Fibroblast of skin of left biceps (primary cell): Measurements from ENCODE around the gene ADAMTS2.
"Not testable (repeated sequence)": the region's sequence is repeated elsewhere in the genome, so short reads cannot be mapped to it uniquely, and the experiment has no call there.

Source experiments
- DNase-seq, 2 experiments: peaks; one replicate each; pipeline ENCODE4 v3.0.0-alpha.2; 2013; ENCODE audit warnings: low read depth in 2 of 2

The ADAMTS2 gene

DNA sequence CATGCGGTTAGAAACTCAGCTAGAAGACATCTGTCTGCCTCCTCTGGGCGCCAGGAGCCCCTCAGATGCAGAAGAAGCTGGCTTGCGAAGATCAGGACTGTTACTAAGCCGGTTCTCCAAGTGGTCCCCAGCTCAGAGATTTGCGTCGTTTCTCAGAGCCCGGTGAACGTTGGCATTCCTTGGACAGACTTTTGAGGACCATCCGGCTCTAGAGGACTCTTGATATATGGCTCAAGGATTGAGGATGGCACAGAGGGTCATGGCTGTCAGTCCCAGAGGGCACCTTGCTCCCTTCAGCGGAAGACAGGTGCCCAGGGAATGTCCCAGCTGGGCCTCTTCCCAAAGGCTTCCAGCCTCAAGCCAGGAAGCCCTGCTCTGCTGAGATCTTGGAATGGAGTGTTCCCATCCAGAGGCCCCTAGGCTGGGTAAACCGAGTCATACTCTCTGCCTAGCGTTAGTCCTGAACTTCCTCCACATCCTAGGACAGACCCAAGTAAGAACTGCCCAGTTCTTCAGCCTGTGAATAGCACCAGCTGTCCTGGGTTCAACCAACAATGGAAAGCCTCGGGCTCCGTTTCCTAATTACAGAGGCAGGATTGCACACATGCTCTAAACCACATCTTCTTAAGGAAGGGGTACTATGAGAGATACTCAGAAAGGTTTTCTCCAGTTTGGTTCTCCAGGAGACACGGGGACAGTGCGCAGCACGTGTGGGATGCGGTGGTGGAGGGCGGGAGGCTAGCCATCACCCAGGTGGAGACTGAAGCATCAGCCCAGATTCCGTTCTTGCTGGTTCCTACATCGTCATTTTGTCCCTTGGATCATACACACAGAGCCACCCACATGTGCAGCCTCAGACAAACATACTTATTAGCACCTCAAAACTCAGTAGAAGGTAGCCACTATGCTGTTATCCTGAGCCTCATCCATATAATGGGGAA is 233.7 kb downstream of the ADAMTS2 start:
- DNase-seq = no peak

DNA sequence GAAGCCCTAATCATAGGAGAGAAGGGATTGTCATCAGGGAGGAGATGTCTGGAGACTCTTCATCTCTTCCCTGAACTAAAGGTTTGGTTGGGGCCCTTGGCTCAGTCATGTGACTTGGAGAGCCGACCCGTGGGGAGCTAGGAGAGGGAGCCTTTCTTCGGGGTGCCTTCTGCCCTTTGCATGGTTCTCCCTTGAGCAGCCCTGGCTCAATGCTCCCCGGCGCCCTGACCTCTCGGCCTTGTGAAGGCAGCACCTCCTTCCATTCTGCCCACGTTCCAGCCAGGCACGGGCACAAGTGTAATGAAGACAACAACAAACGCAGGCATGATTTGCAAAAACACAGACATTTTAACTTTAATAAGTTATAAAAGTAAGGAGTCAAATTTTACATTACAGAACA is 234.7 kb downstream of the ADAMTS2 start:
- no peak for DNase-seq

DNA sequence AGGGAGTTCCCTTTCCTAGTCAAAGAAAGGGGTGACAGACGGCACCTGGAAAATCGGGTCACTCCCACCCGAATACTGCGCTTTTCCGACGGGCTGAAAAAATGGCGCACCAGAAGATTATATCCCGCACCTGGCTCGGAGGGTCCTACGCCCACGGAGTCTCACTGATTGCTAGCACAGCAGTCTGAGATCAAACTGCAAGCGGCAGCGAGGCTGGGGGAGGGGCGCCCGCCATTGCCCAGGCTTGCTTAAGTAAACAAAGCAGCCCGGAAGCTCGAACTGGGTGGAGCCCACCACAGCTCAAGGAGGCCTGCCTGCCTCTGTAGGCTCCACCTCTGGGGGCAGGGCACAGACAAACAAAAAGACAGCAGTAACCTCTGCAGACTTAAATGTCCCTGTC is 244.0 kb downstream of the ADAMTS2 start:
- DNase-seq = not testable (repeated sequence)

DNA sequence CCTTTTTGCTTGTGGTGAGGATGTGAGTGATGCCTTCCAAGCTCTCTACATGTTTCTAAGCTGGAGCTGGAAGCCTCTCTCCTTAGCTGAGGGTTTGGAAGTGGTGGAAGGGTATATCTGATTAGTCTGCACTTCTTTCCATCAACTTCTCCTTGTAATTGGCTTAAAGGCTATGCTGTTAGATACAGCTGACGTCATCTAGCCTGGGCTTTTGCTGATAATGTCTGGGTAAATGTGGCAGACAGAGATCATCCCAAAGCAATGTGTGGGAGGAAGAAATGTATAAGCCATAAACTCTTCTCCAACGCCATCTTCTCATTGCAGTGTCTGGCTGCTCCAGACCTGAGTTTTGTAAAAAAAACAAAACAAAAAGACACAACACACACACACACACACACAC is 255.8 kb downstream of the ADAMTS2 start:
- DNase-seq = no peak

DNA sequence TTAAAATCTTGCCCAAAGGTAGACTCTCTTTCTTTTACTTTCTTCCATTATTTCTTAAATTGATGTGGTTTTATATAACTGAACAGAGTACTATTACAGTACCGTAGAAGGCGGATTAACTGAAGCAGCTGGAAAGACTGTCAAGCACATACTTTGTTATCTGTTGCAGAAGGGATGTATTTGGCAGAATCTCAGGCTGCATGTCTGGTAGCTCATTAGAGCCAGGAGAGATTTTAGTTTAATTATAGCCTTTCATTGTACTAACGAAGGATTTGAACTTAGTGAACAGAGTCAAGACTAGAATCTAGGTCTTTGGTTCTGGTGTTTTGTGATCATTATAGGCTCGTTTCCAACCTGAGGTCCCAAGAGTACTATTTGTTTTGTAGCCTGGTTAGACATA is 264.5 kb downstream of the ADAMTS2 start:
- DNase-seq = no peak

DNA sequence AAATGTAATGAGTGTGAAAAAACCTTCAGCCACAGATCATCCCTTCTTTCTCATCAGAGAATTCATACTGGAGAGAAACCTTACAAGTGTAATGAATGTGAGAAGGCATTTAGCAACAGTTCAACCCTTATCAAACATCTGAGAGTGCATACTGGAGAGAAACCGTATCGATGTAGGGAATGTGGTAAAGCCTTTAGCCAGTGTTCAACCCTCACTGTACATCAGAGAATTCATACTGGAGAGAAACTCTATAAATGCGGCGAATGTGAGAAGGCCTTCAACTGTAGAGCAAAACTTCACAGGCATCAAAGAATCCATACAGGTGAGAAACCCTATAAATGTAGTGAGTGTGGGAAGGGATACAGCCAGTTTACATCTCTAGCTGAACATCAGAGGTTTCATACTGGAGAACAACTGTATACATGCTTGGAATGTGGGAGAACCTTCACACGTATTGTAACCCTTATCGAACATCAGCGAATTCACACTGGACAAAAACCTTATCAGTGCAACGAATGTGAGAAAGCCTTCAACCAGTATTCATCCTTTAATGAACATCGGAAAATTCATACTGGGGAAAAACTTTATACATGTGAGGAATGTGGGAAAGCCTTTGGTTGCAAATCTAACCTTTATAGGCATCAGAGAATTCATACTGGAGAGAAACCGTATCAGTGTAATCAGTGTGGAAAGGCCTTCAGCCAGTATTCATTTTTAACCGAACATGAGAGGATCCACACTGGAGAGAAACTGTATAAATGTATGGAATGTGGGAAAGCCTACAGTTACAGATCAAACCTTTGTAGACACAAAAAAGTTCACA is 265.9 kb downstream of the ADAMTS2 start:
- no peak for DNase-seq

DNA sequence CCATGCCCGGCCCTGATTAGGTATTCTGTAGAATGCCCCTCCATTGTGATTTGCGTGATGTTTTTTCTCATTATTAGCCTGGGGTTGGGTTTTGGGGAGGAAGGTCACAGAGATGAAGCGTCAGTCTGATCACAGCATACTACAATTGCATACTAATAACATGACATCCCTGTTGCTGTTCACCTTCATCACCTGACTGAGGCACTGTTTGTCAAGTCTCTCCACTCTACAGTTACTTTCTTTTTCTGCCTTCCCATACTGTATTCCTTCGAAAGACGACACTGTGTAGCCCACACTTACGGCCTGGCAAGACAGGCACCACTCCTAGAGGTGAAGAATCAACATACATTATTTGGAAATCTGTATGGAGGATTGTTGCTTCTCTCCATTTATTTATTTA is 279.6 kb downstream of the ADAMTS2 start:
- no peak for DNase-seq

DNA sequence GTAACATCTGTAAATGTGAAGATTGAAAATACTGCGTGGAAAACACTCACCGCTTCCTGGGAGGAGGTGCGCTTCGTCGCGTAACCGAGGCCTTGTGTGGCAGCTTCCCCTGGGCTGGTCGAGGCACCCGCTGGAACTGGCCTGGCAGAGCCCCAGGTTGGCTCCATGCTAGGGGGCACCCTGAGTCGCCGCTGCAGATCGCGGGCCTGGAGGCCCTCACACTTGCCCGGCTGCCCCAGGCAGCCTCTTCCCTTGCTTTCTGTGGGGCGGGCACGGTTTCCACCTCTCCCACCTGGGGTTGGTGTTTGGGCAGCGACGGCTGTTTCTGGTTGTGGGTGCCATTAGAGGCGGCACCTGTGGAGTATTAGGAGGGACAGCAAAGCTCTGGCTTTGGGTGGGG is 284.2 kb downstream of the ADAMTS2 start:
- DNase-seq = no peak
